Measurements from ENCODE around the gene GMDS. TPM values are rescaled to one million over a fixed set of nuclear protein-coding genes. Genes with fewer than 3 reads are reported as not detected.

The GMDS gene
- total and polyA plus RNA-seq, 5 donors, result 8.1 to 13.5 (median 12.6) TPM

- Histone ChIP-seq H3K27ac (ENCODE audit: low read length) (no peak overlapping the region), H3K27me3 (ENCODE audit: control insufficient read depth, insufficient read depth) (no peaks in the 10 kb centered on the region), H3K9me3 (ENCODE audit: control insufficient read depth, low read length) (no peaks in the 10 kb centered on the region), H3K4me3 (ENCODE audit: low read length) (peak overlapping the region; percentile 97), H3K4me1 (ENCODE audit: control insufficient read depth, insufficient read depth, low read length) (no peaks in the 10 kb centered on the region)
- ATAC-seq, result no peak
- intact Hi-C loops (cut with DNase I), result loop anchor here (5.0 to 10.0 kb wide), 9 partner anchors 494 to 1136 kb away; no protein-coding TSS in a partner anchor
- whole genome bisulfite sequencing, result 19% methylated on average over 59 of the region's 59 CpGs
- no peak for DNase-seq
These were observed 637.0 kb downstream of the GMDS start for GRCh38 chr6:1608222-1609040.

GRCh38 chr6:1607516-1608221, 637.7 kb downstream of the GMDS start:
- H3K4me3 ChIP-seq (ENCODE audit: low read length), result no peak overlapping the region
- no peaks in the 10 kb centered on the region for H3K27me3 ChIP-seq (ENCODE audit: control insufficient read depth, insufficient read depth)
- DNase-seq (peak in 1 of 3 donors; percentile 27), ATAC-seq (no peak)
- intact Hi-C loops (cut with DNase I), result loop anchor here (5.0 to 10.0 kb wide), 9 partner anchors 495 to 1137 kb away; no protein-coding TSS in a partner anchor
- no peaks in the 10 kb centered on the region for H3K9me3 ChIP-seq (ENCODE audit: control insufficient read depth, low read length)
- H3K27ac ChIP-seq (ENCODE audit: low read length), result no peak overlapping the region
- 46% methylated on average over 32 of the region's 32 CpGs for WGBS
- H3K4me1 ChIP-seq (ENCODE audit: control insufficient read depth, insufficient read depth, low read length), result no peaks in the 10 kb centered on the region

- Histone ChIP-seq H3K4me3 (ENCODE audit: low read length) (no peak overlapping the region), H3K9me3 (ENCODE audit: control insufficient read depth, low read length) (no peaks in the 10 kb centered on the region), H3K27me3 (ENCODE audit: control insufficient read depth, insufficient read depth) (no peaks in the 10 kb centered on the region), H3K4me1 (ENCODE audit: control insufficient read depth, insufficient read depth, low read length) (no peaks in the 10 kb centered on the region), H3K27ac (ENCODE audit: low read length) (no peak overlapping the region)
- intact Hi-C loops (cut with DNase I), result loop anchor here (5.0 to 10.0 kb wide), 9 partner anchors 495 to 1138 kb away; no protein-coding TSS in a partner anchor
- WGBS, result 59% methylated on average over 22 of the region's 22 CpGs
- DNase-seq, result peak in 2 of 3 donors; percentile 58
- no peak for ATAC-seq
These were observed 638.5 kb downstream of the GMDS start for GRCh38 chr6:1606780-1607515.

DNA sequence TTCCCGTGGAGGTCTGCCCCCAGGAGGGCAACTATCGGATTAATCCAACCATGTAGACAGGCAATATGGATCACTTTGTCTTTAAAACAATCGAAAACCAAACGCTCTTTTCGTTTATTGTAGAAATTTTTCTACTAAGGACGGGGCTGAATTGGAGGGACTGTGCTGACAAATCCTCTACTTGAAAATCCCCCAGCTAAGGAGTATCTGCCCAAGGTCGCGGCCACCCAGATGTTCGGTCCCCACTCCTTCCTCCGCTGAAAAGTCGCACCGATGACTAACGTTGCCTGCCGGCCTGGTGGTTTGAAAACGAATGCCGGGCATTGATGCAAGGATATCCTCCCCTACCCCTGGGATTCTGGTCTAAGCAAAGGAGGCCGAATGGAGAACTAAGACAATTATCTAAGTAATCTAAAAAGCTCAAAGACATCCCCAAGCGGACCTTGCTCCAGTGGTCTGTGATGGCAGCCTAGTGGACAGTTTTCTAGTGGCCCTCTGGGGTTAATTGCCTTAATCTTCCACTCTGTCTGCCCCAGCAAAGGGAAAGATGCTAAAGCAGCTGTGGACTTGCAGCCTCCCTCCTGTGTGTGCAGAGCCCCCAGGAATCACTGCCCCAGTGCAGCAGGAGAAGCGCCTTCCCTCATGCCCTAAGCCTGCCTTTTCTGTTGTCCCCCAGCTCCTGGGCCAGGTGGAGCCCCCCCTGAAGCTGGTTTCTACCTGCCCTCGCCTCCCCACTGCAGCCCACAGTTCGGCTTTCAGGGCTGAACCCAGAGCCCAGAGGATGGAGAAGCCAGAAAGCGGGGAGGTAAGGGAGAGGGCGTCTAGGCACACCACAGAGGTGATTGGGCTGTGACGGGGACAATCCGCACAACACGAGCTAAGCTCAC, 639.3 kb downstream of the GMDS start:
- no peaks in the 10 kb centered on the region for H3K4me1 ChIP-seq (ENCODE audit: control insufficient read depth, insufficient read depth, low read length)
- H3K27ac ChIP-seq (ENCODE audit: low read length), result no peak overlapping the region
- peak in 2 of 3 donors; percentile 24 to 43 for DNase-seq

DNA sequence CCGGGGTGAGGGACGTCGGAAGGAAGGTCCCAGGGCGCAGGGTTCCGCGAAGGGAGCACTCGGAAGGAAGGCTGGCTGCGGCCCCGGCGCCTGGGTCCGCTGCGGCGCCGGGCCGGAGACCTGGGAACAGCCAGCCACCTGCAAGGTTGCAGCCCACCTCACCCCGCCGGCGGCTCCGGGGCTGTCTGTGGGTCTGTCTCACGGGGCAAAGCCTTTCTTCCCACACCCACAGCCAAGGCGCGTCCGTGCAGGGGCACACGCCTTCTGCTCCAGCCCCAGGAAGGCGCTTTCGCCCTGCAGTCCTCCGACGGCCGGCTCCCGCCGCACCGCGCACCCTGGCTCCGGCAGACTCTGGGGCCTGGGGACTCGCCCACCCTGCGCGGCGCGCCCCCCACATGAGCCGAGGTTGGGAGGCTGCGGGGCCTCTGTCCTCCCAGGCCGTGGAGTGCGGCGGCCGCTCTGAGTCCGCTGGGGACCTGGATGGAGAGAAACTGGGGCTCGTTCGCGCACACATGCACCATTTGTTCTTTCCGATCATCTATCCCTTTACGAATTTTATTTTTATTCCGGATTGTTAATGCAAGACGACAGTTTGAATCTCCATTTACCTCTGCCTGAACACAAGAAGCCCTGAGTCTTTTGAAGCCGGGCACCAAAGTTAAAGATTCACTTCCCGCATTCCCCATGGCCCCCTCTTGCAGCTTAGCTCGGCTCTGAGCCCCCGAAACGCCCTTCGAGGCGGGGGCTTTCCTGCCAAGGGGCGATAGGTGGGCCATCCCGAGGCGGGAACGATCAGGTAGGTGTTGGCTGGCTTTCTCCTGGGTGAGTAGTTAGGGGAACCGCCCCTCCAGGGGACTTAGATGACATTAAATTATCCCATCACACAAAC, 640.2 kb downstream of the GMDS start:
- DNase-seq (peak in 1 of 3 donors; percentile 71), ATAC-seq (peak in 1 of 2 donors; percentile 4)
- Histone ChIP-seq H3K27me3 (ENCODE audit: control insufficient read depth, insufficient read depth) (no peaks in the 10 kb centered on the region), H3K9me3 (ENCODE audit: control insufficient read depth, low read length) (no peaks in the 10 kb centered on the region), H3K27ac (ENCODE audit: low read length) (no peak overlapping the region), H3K4me3 (ENCODE audit: low read length) (peak overlapping the region; percentile 37), H3K4me1 (ENCODE audit: control insufficient read depth, insufficient read depth, low read length) (no peaks in the 10 kb centered on the region)
- WGBS, result 24% methylated on average over 65 of the region's 65 CpGs
- intact Hi-C loops (cut with DNase I), result loop anchor here (5.0 to 10.0 kb wide), 9 partner anchors 497 to 1140 kb away; no protein-coding TSS in a partner anchor

More for the DNA sequence above, 639.3 kb downstream of the GMDS start:
- Histone ChIP-seq H3K27me3 (ENCODE audit: control insufficient read depth, insufficient read depth) (no peaks in the 10 kb centered on the region), H3K9me3 (ENCODE audit: control insufficient read depth, low read length) (no peaks in the 10 kb centered on the region), H3K4me3 (ENCODE audit: low read length) (no peak overlapping the region)
- WGBS, result 50% methylated on average over 26 of the region's 26 CpGs
- ATAC-seq, result no peak
- intact Hi-C loops (cut with DNase I), result loop anchor here (5.0 to 10.0 kb wide), 9 partner anchors 496 to 1139 kb away; no protein-coding TSS in a partner anchor

- H3K27ac ChIP-seq (ENCODE audit: low read length), result no peak overlapping the region
- peak overlapping the region; percentile 37 for H3K4me3 ChIP-seq (ENCODE audit: low read length)
- intact Hi-C loops (cut with DNase I), result loop anchor here (5.0 to 10.0 kb wide), 13 partner anchors 498 to 1140 kb away; no protein-coding TSS in a partner anchor
- H3K9me3 ChIP-seq (ENCODE audit: control insufficient read depth, low read length), result no peaks in the 10 kb centered on the region
- peak; percentile 86 for ATAC-seq
- peak; percentile 78 to 88 (median 88) for DNase-seq
- H3K4me1 ChIP-seq (ENCODE audit: control insufficient read depth, insufficient read depth, low read length), result no peaks in the 10 kb centered on the region
- H3K27me3 ChIP-seq (ENCODE audit: control insufficient read depth, insufficient read depth), result no peaks in the 10 kb centered on the region
- WGBS, result 2% methylated on average over 85 of the region's 85 CpGs
These were observed 641.0 kb downstream of the GMDS start for GRCh38 chr6:1604158-1605003.

- no peak for ATAC-seq
- H3K27ac ChIP-seq (ENCODE audit: low read length), result no peak overlapping the region
- WGBS, result 82% methylated on average over 15 of the region's 15 CpGs
- no peaks in the 10 kb centered on the region for H3K27me3 ChIP-seq (ENCODE audit: control insufficient read depth, insufficient read depth)
- H3K9me3 ChIP-seq (ENCODE audit: control insufficient read depth, low read length), result no peaks in the 10 kb centered on the region
- H3K4me3 ChIP-seq (ENCODE audit: low read length), result no peak overlapping the region
- H3K4me1 ChIP-seq (ENCODE audit: control insufficient read depth, insufficient read depth, low read length), result no peaks in the 10 kb centered on the region
- DNase-seq, result no peak
- intact Hi-C loops (cut with DNase I), result loop anchor here (5.0 to 10.0 kb wide), 13 partner anchors 499 to 1141 kb away; no protein-coding TSS in a partner anchor
These were observed 641.7 kb downstream of the GMDS start for GRCh38 chr6:1603708-1604107.

- ATAC-seq (no peak), DNase-seq (no peak)
- Histone ChIP-seq H3K27ac (ENCODE audit: low read length) (no peak overlapping the region), H3K27me3 (ENCODE audit: control insufficient read depth, insufficient read depth) (no peaks in the 10 kb centered on the region), H3K9me3 (ENCODE audit: control insufficient read depth, low read length) (no peaks in the 10 kb centered on the region), H3K4me1 (ENCODE audit: control insufficient read depth, insufficient read depth, low read length) (no peaks in the 10 kb centered on the region), H3K4me3 (ENCODE audit: low read length) (no peak overlapping the region)
- intact Hi-C loops (cut with DNase I), result loop anchor here (5.0 to 10.0 kb wide), 13 partner anchors 500 to 1143 kb away; no protein-coding TSS in a partner anchor
- WGBS, result 93% methylated on average over 10 of the region's 10 CpGs
These were observed 643.2 kb downstream of the GMDS start for GRCh38 chr6:1602049-1602713.
